SK-N-SH treated with all-trans-retinoic acid at 6 μM for 48 hours (cell line): ENCODE measurements around the gene OR4K14.
"Not testable (repeated sequence)": the region's sequence is repeated elsewhere in the genome, so short reads cannot be mapped to it uniquely, and the experiment has no call there.

Experiments used
- ATAC-seq: fragments of 200-7000 bp; cut with Tn5 transposase; 3 replicates; pipeline ENCODE4 v1.9.1; 2020; ENCODE audit warnings: mild to moderate bottlenecking, moderate library complexity
- ARNTL ChIP-seq: fragments of 450-650 bp; formaldehyde crosslinking; IDR thresholded peaks from 2 replicates; pipeline ENCODE4 v1.5.0; 2020; ENCODE audit warnings: low read depth, mild to moderate bottlenecking, moderate library complexity, borderline replicate concordance
- BACH2 ChIP-seq: fragments of 250-450 bp; sonication (Bioruptor Pico); IDR thresholded peaks from 2 replicates; pipeline ENCODE4 v1.9.0; 2021; ENCODE audit warnings: mild to moderate bottlenecking, borderline replicate concordance
- CREB5 ChIP-seq: fragments of 250-450 bp; sonication (Bioruptor Pico); IDR thresholded peaks from 2 replicates; pipeline ENCODE4 v1.5.1; 2020; ENCODE audit warnings: low read depth, mild to moderate bottlenecking, moderate library complexity
- CSDC2 ChIP-seq: fragments of 250-450 bp; sonication (Bioruptor Pico); IDR thresholded peaks from 2 replicates; pipeline ENCODE4 v1.5.0; 2020; ENCODE audit warnings: mild to moderate bottlenecking, moderate library complexity
- ESRRG ChIP-seq: fragments of 250-450 bp; sonication (Bioruptor Pico); IDR thresholded peaks from 2 replicates; pipeline ENCODE4 v1.6.1; 2021; ENCODE audit warnings: mild to moderate bottlenecking
- GLIS3 ChIP-seq: fragments of 250-450 bp; sonication (Bioruptor Pico); IDR thresholded peaks from 2 replicates; pipeline ENCODE4 v1.5.0; 2020; ENCODE audit warnings: mild to moderate bottlenecking, moderate library complexity
- ISL1 ChIP-seq: fragments of 250-450 bp; sonication (Bioruptor Pico); IDR thresholded peaks from 2 replicates; pipeline ENCODE4 v2.1.2; 2022; ENCODE audit warnings: mild to moderate bottlenecking, moderate library complexity
- OSR1 ChIP-seq: fragments of 250-450 bp; sonication (Bioruptor Pico); IDR thresholded peaks from 2 replicates; pipeline ENCODE4 v1.8.0; 2022; ENCODE audit warnings: moderate library complexity, mild to moderate bottlenecking, inconsistent platforms
- PATZ1 ChIP-seq: fragments of 250-450 bp; sonication (Bioruptor Pico); IDR thresholded peaks from 2 replicates; pipeline ENCODE4 v1.8.0; 2020; ENCODE audit warnings: mild to moderate bottlenecking, moderate library complexity, borderline replicate concordance
- POU6F1 ChIP-seq: fragments of 250-450 bp; sonication (Bioruptor Pico); IDR thresholded peaks from 2 replicates; pipeline ENCODE4 v1.8.0; 2021; ENCODE audit warnings: low read depth, mild to moderate bottlenecking, moderate library complexity, borderline replicate concordance
- PPARA ChIP-seq: fragments of 250-450 bp; sonication (Bioruptor Pico); IDR thresholded peaks from 2 replicates; pipeline ENCODE4 v1.5.0; 2020; ENCODE audit warnings: mild to moderate bottlenecking, borderline replicate concordance
- RARB ChIP-seq: fragments of 250-450 bp; sonication (Bioruptor Pico); IDR thresholded peaks from 2 replicates; pipeline ENCODE4 v1.8.0; 2021; ENCODE audit warnings: mild to moderate bottlenecking, moderate library complexity
- SNAI2 ChIP-seq: fragments of 250-450 bp; sonication (Bioruptor Pico); IDR thresholded peaks from 2 replicates; pipeline ENCODE4 v1.5.0; 2020; ENCODE audit warnings: mild to moderate bottlenecking, moderate library complexity
- TCF4 ChIP-seq: fragments of 250-450 bp; sonication (Bioruptor Pico); IDR thresholded peaks from 2 replicates; pipeline ENCODE4 v1.8.0; 2021; ENCODE audit warnings: mild to moderate bottlenecking, moderate library complexity, borderline replicate concordance
- TOX ChIP-seq: fragments of 250-450 bp; sonication (Bioruptor Pico); IDR thresholded peaks from 2 replicates; pipeline ENCODE4 v1.8.0; 2021; ENCODE audit warnings: mild to moderate bottlenecking, moderate library complexity, borderline replicate concordance
- TSHZ2 ChIP-seq: fragments of 250-450 bp; sonication (Bioruptor Pico); IDR thresholded peaks from 2 replicates; pipeline ENCODE4 v1.5.0; 2020; ENCODE audit warnings: mild to moderate bottlenecking, moderate library complexity
- ZC3H10 ChIP-seq: fragments of 250-450 bp; sonication (Bioruptor Pico); IDR thresholded peaks from 2 replicates; pipeline ENCODE4 v1.5.1; 2021; ENCODE audit warnings: mild to moderate bottlenecking, moderate library complexity
- ZFP3 ChIP-seq: fragments of 250-450 bp; sonication (Bioruptor Pico); IDR thresholded peaks from 2 replicates; pipeline ENCODE4 v1.5.0; 2020; ENCODE audit warnings: mild to moderate bottlenecking, moderate library complexity
- ZFP30 ChIP-seq: fragments of 450-650 bp; formaldehyde crosslinking; IDR thresholded peaks from 2 replicates; pipeline ENCODE4 v1.5.0; 2022; ENCODE audit warnings: mild to moderate bottlenecking, moderate library complexity
- ZNF70 ChIP-seq: fragments of 450-650 bp; formaldehyde crosslinking; IDR thresholded peaks from 2 replicates; pipeline ENCODE4 v1.5.0; 2020; ENCODE audit warnings: mild to moderate bottlenecking, moderate library complexity

The OR4K14 gene

GRCh38 chr14:19993438-19993837 is 25.7 kb downstream of the OR4K14 start:
- TF ChIP-seq PPARA (CRISPR knock-in tag): no peak
- TF ChIP-seq ZNF70 (CRISPR knock-in tag): no peak
- no peak for TF ChIP-seq TSHZ2 (CRISPR knock-in tag)
- TF ChIP-seq RARB (CRISPR knock-in tag): no peak
- no peak for TF ChIP-seq ISL1 (CRISPR knock-in tag)
- TF ChIP-seq ESRRG (CRISPR knock-in tag): no peak
- no peak for TF ChIP-seq ARNTL (CRISPR knock-in tag)
- no peak for TF ChIP-seq PATZ1 (CRISPR knock-in tag)
- TF ChIP-seq TOX (CRISPR knock-in tag): no peak
- TF ChIP-seq BACH2: no peak
- TF ChIP-seq POU6F1: no peak
- TF ChIP-seq CREB5 (CRISPR knock-in tag): no peak
- no peak for TF ChIP-seq CSDC2 (CRISPR knock-in tag)
- no peak for ATAC-seq

- ATAC-seq: no peak
- TF ChIP-seq CREB5 (CRISPR knock-in tag) (no peak), ZFP30 (CRISPR knock-in tag) (no peak), GLIS3 (CRISPR knock-in tag) (no peak)
These were observed 43.8 kb downstream of the OR4K14 start, which contains the start of gene OR4K15 for GRCh38 chr14:19975291-19975690. Gene OR4K15 (plus strand): TSS chr14:19975591. CDS start chr14:19975591, 0 bp downstream.

DNA sequence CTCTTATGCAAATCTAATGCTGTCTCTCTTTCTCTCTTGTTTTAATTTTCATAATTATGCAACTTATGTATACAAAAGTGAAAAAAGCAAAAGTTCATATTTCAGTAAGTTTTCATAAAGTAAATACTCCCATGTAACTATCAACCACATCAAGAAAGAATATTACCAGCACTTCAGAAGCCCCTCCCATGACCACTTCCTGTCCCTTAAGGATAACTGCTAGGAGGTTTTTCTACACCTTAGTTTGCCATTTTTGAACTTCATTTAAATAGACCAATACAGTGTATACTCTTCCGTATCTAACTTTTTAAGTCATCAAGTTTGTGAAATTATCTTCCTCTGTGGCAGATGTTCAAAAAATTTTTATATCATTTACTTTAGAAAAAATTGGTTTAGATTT is 44.3 kb downstream of the OR4K14 start:
- ATAC-seq: no peak
- TF ChIP-seq ZC3H10 (CRISPR knock-in tag): no peak
- TF ChIP-seq PATZ1 (CRISPR knock-in tag): no peak
- TF ChIP-seq RARB (CRISPR knock-in tag): no peak
- no peak for TF ChIP-seq TSHZ2 (CRISPR knock-in tag)
- TF ChIP-seq OSR1 (CRISPR knock-in tag): no peak
- TF ChIP-seq GLIS3 (CRISPR knock-in tag): no peak
- no peak for TF ChIP-seq PPARA (CRISPR knock-in tag)
- no peak for TF ChIP-seq ZFP3
- no peak for TF ChIP-seq TCF4
- no peak for TF ChIP-seq ESRRG (CRISPR knock-in tag)
- TF ChIP-seq ARNTL (CRISPR knock-in tag): no peak
- no peak for TF ChIP-seq ZFP30 (CRISPR knock-in tag)
- TF ChIP-seq ISL1 (CRISPR knock-in tag): no peak
- no peak for TF ChIP-seq CREB5 (CRISPR knock-in tag)
- no peak for TF ChIP-seq SNAI2 (CRISPR knock-in tag)

DNA sequence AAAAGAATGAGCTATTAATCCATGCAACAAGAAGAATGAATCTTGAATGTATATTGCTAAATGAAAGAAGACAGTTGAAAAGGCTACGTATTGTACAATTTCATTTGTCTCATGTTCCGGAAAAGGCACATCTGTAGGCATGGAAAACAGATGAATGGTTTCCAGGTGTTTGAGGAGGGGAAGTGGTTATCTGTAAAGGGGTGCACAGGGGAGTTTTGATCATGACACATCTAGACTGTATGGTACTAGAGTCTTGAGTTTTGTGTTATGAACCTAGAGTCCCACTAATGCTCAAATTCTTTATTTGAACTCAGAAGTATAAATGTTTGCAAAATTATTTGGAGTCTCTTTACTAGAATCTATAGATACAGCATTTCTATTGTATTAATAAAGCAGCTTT is 49.4 kb downstream of the OR4K14 start:
- ATAC-seq: not testable (repeated sequence)
